Endometrial microvascular endothelial cells (primary cell): ENCODE measurements around the gene F5. TPM values are rescaled to one million over a fixed set of nuclear protein-coding genes. Genes with fewer than 3 reads are reported as not detected.
"Not testable (repeated sequence)": the region's sequence is repeated elsewhere in the genome, so short reads cannot be mapped to it uniquely, and the experiment has no call there.

ENCODE experiments used
- in situ Hi-C: cut with HindIII; loops from 2 replicates; pipeline ENCODE4 v1.10.0; 2017; ENCODE audit warnings: low sequenced_read_pairs, low pct_unique_long_range_greater_than_20kb; ENCODE audit errors: inconsistent ontology term
- total RNA-seq: library from RNA; depleted of rRNA; stranded (reverse); fragments of >200 nt; gene quantifications from one replicate; pipeline ENCODE4 v1.2.3, GENCODE V29; 2015; ENCODE audit errors: inconsistent ontology term

Gene F5
- total RNA-seq, 1 donor from 2014 or later = not detected

- in situ Hi-C loops = no loop called here
These were observed 65.1 kb downstream of the F5 start for GRCh38 chr1:169521226-169521625.

GRCh38 chr1:169517558-169518186, 68.6 kb downstream of the F5 start:
- in situ Hi-C loops = no loop called here

- in situ Hi-C loops = no loop called here
These were observed 70.6 kb downstream of the F5 start for GRCh38 chr1:169515641-169516040.

- in situ Hi-C loops = no loop called here
These were observed 71.6 kb downstream of the F5 start for GRCh38 chr1:169514566-169515270.

GRCh38 chr1:169513208-169513607, 73.1 kb downstream of the F5 start:
- in situ Hi-C loops = no loop called here

GRCh38 chr1:169511316-169512005, 74.8 kb downstream of the F5 start:
- in situ Hi-C loops = no loop called here

GRCh38 chr1:169510060-169510459, 76.2 kb downstream of the F5 start:
- in situ Hi-C loops = no loop called here

- in situ Hi-C loops = no loop called here
These were observed 76.9 kb downstream of the F5 start for GRCh38 chr1:169509354-169509753.

GRCh38 chr1:169508432-169509338, 77.6 kb downstream of the F5 start:
- in situ Hi-C loops = no loop called here

GRCh38 chr1:169507413-169507812, 78.9 kb downstream of the F5 start:
- in situ Hi-C loops = no loop called here

GRCh38 chr1:169503601-169504000, 82.7 kb downstream of the F5 start:
- in situ Hi-C loops = not testable (repeated sequence)

- in situ Hi-C loops = no loop called here
These were observed 86.5 kb downstream of the F5 start for GRCh38 chr1:169499807-169500206.

GRCh38 chr1:169497317-169497716, 89.0 kb downstream of the F5 start:
- in situ Hi-C loops = no loop called here

- in situ Hi-C loops = no loop called here
These were observed 90.4 kb downstream of the F5 start for GRCh38 chr1:169495916-169496315.

- in situ Hi-C loops = no loop called here
These were observed 91.1 kb downstream of the F5 start for GRCh38 chr1:169495046-169495775.

- in situ Hi-C loops = no loop called here
These were observed 91.9 kb downstream of the F5 start for GRCh38 chr1:169494343-169494742.

- in situ Hi-C loops = no loop called here
These were observed 93.0 kb downstream of the F5 start for GRCh38 chr1:169493251-169493650.

- in situ Hi-C loops = no loop called here
These were observed 94.4 kb downstream of the F5 start for GRCh38 chr1:169491845-169492281.
